GM21423 (cell line): Measurements from ENCODE around the gene CEACAM4.
"Not testable (repeated sequence)": the region's sequence is repeated elsewhere in the genome, so short reads cannot be mapped to it uniquely, and the experiment has no call there.

Experiments used
- ATAC-seq: cut with Tn5 transposase; IDR thresholded peaks from one replicate; pipeline ENCODE4 v1.9.1; 2021; ENCODE audit warnings: mild to moderate bottlenecking, moderate library complexity; ENCODE audit not compliant: unreplicated experiment

The CEACAM4 gene

GRCh38 chr19:41626877-41627276 is at the start of gene CEACAM4:
TSS of gene CEACAM4 (minus strand) at chr19:41627074. CDS start at chr19:41626963, 111 bp downstream.
- no peak for ATAC-seq

- ATAC-seq: no peak
These were observed 44.6 kb upstream of the CEACAM4 start for GRCh38 chr19:41671486-41671885.

GRCh38 chr19:41670755-41671154 is 43.9 kb upstream of the CEACAM4 start:
- no peak for ATAC-seq

GRCh38 chr19:41668315-41668714 is 41.4 kb upstream of the CEACAM4 start:
- no peak for ATAC-seq

- no peak for ATAC-seq
These were observed 39.2 kb upstream of the CEACAM4 start for GRCh38 chr19:41666075-41666474.

- ATAC-seq: no peak
These were observed 30.3 kb upstream of the CEACAM4 start for GRCh38 chr19:41657157-41657556.

- not testable (repeated sequence) for ATAC-seq
These were observed 29.9 kb upstream of the CEACAM4 start for GRCh38 chr19:41656756-41657155.

GRCh38 chr19:41652250-41652649 is 25.4 kb upstream of the CEACAM4 start:
- ATAC-seq: no peak

GRCh38 chr19:41649827-41650226 is 23.0 kb upstream of the CEACAM4 start:
- no peak for ATAC-seq

- ATAC-seq: no peak
These were observed 19.8 kb upstream of the CEACAM4 start for GRCh38 chr19:41646589-41647204.

- ATAC-seq: no peak
These were observed 15.1 kb upstream of the CEACAM4 start for GRCh38 chr19:41641879-41642485.

GRCh38 chr19:41638641-41639081 is 11.8 kb upstream of the CEACAM4 start:
- no peak for ATAC-seq

GRCh38 chr19:41637484-41637883 is 10.6 kb upstream of the CEACAM4 start:
- no peak for ATAC-seq

- no peak for ATAC-seq
These were observed 1.2 kb upstream of the CEACAM4 start for GRCh38 chr19:41627966-41628675.

- no peak for ATAC-seq
These were observed 596 bp downstream of the CEACAM4 start for GRCh38 chr19:41626278-41626677.

- ATAC-seq: no peak
These were observed 1.9 kb downstream of the CEACAM4 start for GRCh38 chr19:41624937-41625336.

GRCh38 chr19:41624515-41624914 is 2.4 kb downstream of the CEACAM4 start:
- no peak for ATAC-seq

GRCh38 chr19:41623360-41623759 is 3.5 kb downstream of the CEACAM4 start:
- no peak for ATAC-seq

- no peak for ATAC-seq
These were observed 5.2 kb downstream of the CEACAM4 start for GRCh38 chr19:41621654-41622053.

- no peak for ATAC-seq
These were observed 5.6 kb downstream of the CEACAM4 start for GRCh38 chr19:41621226-41621625.

- ATAC-seq: no peak
These were observed 6.7 kb downstream of the CEACAM4 start for GRCh38 chr19:41620171-41620570.

GRCh38 chr19:41619018-41619556 is 7.8 kb downstream of the CEACAM4 start:
- ATAC-seq: no peak
